Neural crest cell (in vitro differentiated cells): ENCODE measurements around the gene PRRC2A. TPM values are rescaled to one million over a fixed set of nuclear protein-coding genes. Genes with fewer than 3 reads are reported as not detected.

Source experiments
- DNase-seq: peaks from one replicate; pipeline ENCODE4 v3.0.0; 2021; ENCODE audit warnings: low read depth, mixed read lengths, low spot score
- H3K27ac Mint-ChIP-seq: one replicate; pipeline ENCODE4 v1.8.0; 2021; ENCODE audit warnings: mild to moderate bottlenecking, mixed read lengths; ENCODE audit not compliant: unreplicated experiment
- H3K27me3 Mint-ChIP-seq: 2 replicates; pipeline ENCODE4 v1.8.0; 2021; ENCODE audit warnings: low read depth, mild to moderate bottlenecking, mixed read lengths
- H3K36me3 Mint-ChIP-seq: 2 replicates; pipeline ENCODE4 v1.8.0; 2021; ENCODE audit warnings: low read depth, mild to moderate bottlenecking, mixed read lengths
- H3K4me1 Mint-ChIP-seq: 2 replicates; pipeline ENCODE4 v1.8.0; 2021; ENCODE audit warnings: mixed read lengths
- H3K4me3 Mint-ChIP-seq: one replicate; pipeline ENCODE4 v1.8.0; 2021; ENCODE audit warnings: mild to moderate bottlenecking, mixed read lengths
- H3K9me3 Mint-ChIP-seq: 2 replicates; pipeline ENCODE4 v1.8.0; 2021; ENCODE audit warnings: mixed read lengths
- CTCF ChIP-seq: fragments of 200-600 bp; sonication (generic); conservative IDR thresholded peaks from 2 replicates; pipeline ENCODE4 v1.5.0; 2021; ENCODE audit warnings: antibody characterized with exemption, mild to moderate bottlenecking
- total RNA-seq: library from RNA; stranded (reverse); gene quantifications from 2 replicates; pipeline ENCODE4 v1.2.1, GENCODE V29; 2021

PRRC2A gene
- total RNA-seq, 1 donor from 2014 or later = 356 TPM

GRCh38 chr6:31658158-31658688, 37.7 kb downstream of the PRRC2A start:
- DNase-seq = no peak
- H3K36me3 Mint-ChIP-seq = no peaks in the 10 kb centered on the region
- H3K27ac Mint-ChIP-seq = no peak overlapping the region
- peaks cover 47% of the 10 kb centered on the region for H3K4me1 Mint-ChIP-seq
- no peaks in the 10 kb centered on the region for H3K27me3 Mint-ChIP-seq
- H3K9me3 Mint-ChIP-seq = no peaks in the 10 kb centered on the region
- H3K4me3 Mint-ChIP-seq = peak overlapping the region; percentile 93
- no peak for TF ChIP-seq CTCF

GRCh38 chr6:31658983-31659648, 38.6 kb downstream of the PRRC2A start:
- Mint-ChIP-seq H3K4me1 (peaks cover 56% of the 10 kb centered on the region), H3K36me3 (no peaks in the 10 kb centered on the region), H3K27me3 (no peaks in the 10 kb centered on the region), H3K4me3 (peak overlapping the region; percentile 93), H3K27ac (no peak overlapping the region), H3K9me3 (no peaks in the 10 kb centered on the region)
- TF ChIP-seq CTCF = no peak
- no peak for DNase-seq

- Mint-ChIP-seq H3K27ac (peak overlapping the region; percentile 94), H3K4me3 (peak overlapping the region; percentile 93), H3K9me3 (no peaks in the 10 kb centered on the region), H3K27me3 (no peaks in the 10 kb centered on the region), H3K36me3 (peaks cover 2% of the 10 kb centered on the region), H3K4me1 (peaks cover 63% of the 10 kb centered on the region)
- TF ChIP-seq CTCF = no peak
- no peak for DNase-seq
Observed at GRCh38 chr6:31659649-31660380, 39.3 kb downstream of the PRRC2A start.

- TF ChIP-seq CTCF = no peak
- no peaks in the 10 kb centered on the region for H3K27me3 Mint-ChIP-seq
- H3K9me3 Mint-ChIP-seq = no peaks in the 10 kb centered on the region
- peaks cover 3% of the 10 kb centered on the region for H3K36me3 Mint-ChIP-seq
- peak within 1 kb of the TSS; percentile 93 for H3K4me3 Mint-ChIP-seq
- peaks cover 59% of the 10 kb centered on the region for H3K4me1 Mint-ChIP-seq
- peak within 1 kb of the TSS; percentile 95 for H3K27ac Mint-ChIP-seq
- peak; percentile 74 for DNase-seq
Observed at GRCh38 chr6:31660381-31661261, 40.1 kb downstream of the PRRC2A start, which contains the start of gene C6orf47. C6orf47 (minus strand) TSS chr6:31660778; CDS start chr6:31659947, 831 bp downstream.
